CD4-positive, alpha-beta T cell treated with Interleukin-17A for 1 hour (primary cell): Measurements from ENCODE around the gene SORCS2.
"Not testable (repeated sequence)": the region's sequence is repeated elsewhere in the genome, so short reads cannot be mapped to it uniquely, and the experiment has no call there.

Source experiments
- DNase-seq: peaks from one replicate; pipeline ENCODE4 v3.0.0-alpha.2; 2020

SORCS2 gene

GRCh38 chr4:7201420-7202305, 9.3 kb downstream of the SORCS2 start:
- DNase-seq = no peak

- no peak for DNase-seq
Observed at GRCh38 chr4:7202411-7202810, 10.1 kb downstream of the SORCS2 start.

- no peak for DNase-seq
Observed at GRCh38 chr4:7204656-7205387, 12.5 kb downstream of the SORCS2 start.

GRCh38 chr4:7206385-7206784, 14.0 kb downstream of the SORCS2 start:
- DNase-seq = no peak

GRCh38 chr4:7206911-7207567, 14.7 kb downstream of the SORCS2 start:
- DNase-seq = no peak

GRCh38 chr4:7207628-7208231, 15.4 kb downstream of the SORCS2 start:
- DNase-seq = no peak

- no peak for DNase-seq
Observed at GRCh38 chr4:7208509-7209451, 16.4 kb downstream of the SORCS2 start.

GRCh38 chr4:7209699-7210098, 17.4 kb downstream of the SORCS2 start:
- no peak for DNase-seq

GRCh38 chr4:7210824-7211223, 18.5 kb downstream of the SORCS2 start:
- no peak for DNase-seq

- no peak for DNase-seq
Observed at GRCh38 chr4:7212101-7212674, 19.9 kb downstream of the SORCS2 start.

- DNase-seq = no peak
Observed at GRCh38 chr4:7212921-7213320, 20.6 kb downstream of the SORCS2 start.

GRCh38 chr4:7213807-7214206, 21.5 kb downstream of the SORCS2 start:
- DNase-seq = no peak

- no peak for DNase-seq
Observed at GRCh38 chr4:7214359-7214758, 22.0 kb downstream of the SORCS2 start.

- not testable (repeated sequence) for DNase-seq
Observed at GRCh38 chr4:7215187-7215586, 22.8 kb downstream of the SORCS2 start.

- DNase-seq = no peak
Observed at GRCh38 chr4:7217039-7217438, 24.7 kb downstream of the SORCS2 start.

- DNase-seq = no peak
Observed at GRCh38 chr4:7217474-7218321, 25.4 kb downstream of the SORCS2 start.

- no peak for DNase-seq
Observed at GRCh38 chr4:7218686-7219085, 26.3 kb downstream of the SORCS2 start.

- no peak for DNase-seq
Observed at GRCh38 chr4:7222521-7222920, 30.2 kb downstream of the SORCS2 start.

- DNase-seq = no peak
Observed at GRCh38 chr4:7223541-7223940, 31.2 kb downstream of the SORCS2 start.

- no peak for DNase-seq
Observed at GRCh38 chr4:7224001-7224400, 31.7 kb downstream of the SORCS2 start.
